Activated naive CD8-positive, alpha-beta T cell treated with anti-CD3 and anti-CD28 coated beads, Interleukin-2, amount 10 ng/mL, durations not matched to agents 7 days and 5 days (primary cell): ENCODE results near the gene MZF1. TPM values are rescaled to one million over a fixed set of nuclear protein-coding genes. Genes with fewer than 3 reads are reported as not detected.
A peak's percentile ranks its signal among the peaks of the same experiment; 100 is the strongest.
"Not testable (repeated sequence)": the region's sequence is repeated elsewhere in the genome, so short reads cannot be mapped to it uniquely, and the experiment has no call there.

Experiments
- ATAC-seq: fragments of 150-1000 bp; cut with Tn5 transposase; one replicate; pipeline ENCODE4 v1.10.0; 2021; ENCODE audit warnings: low read depth, moderate library complexity
- POLR2A ChIA-PET: fragments of 350-600 bp; sonication (Branson Sonifier 250); formaldehyde crosslinking; loops from one replicate; lab custom pipeline; 2021; ENCODE audit warnings: antibody characterized with exemption; lab: Charles Lee
- DNase-seq: peaks from one replicate; pipeline ENCODE4 v3.0.0; 2021
- H3K27ac Mint-ChIP-seq: one replicate; pipeline ENCODE4 v1.8.0; 2022; ENCODE audit warnings: mild to moderate bottlenecking, mixed read lengths
- H3K27me3 Mint-ChIP-seq: one replicate; pipeline ENCODE4 v1.8.0; 2022; ENCODE audit warnings: mild to moderate bottlenecking, moderate library complexity, mixed read lengths
- H3K36me3 Mint-ChIP-seq: one replicate; pipeline ENCODE4 v1.8.0; 2021; ENCODE audit warnings: mild to moderate bottlenecking, mixed read lengths
- H3K4me1 Mint-ChIP-seq: one replicate; pipeline ENCODE4 v1.8.0; 2021; ENCODE audit warnings: mixed read lengths
- H3K4me3 Mint-ChIP-seq: one replicate; pipeline ENCODE4 v1.8.0; 2022; ENCODE audit warnings: mild to moderate bottlenecking, moderate library complexity, mixed read lengths
- H3K9me3 Mint-ChIP-seq: one replicate; pipeline ENCODE4 v1.8.0; 2021; ENCODE audit warnings: mixed read lengths
- total RNA-seq, 2 experiments: library from RNA; stranded (reverse); gene quantifications; one replicate each; pipeline ENCODE4 v1.2.3, GENCODE V29; 2021

MZF1 gene
- total RNA-seq, 2 experiments from 2014 or later: 31.3 to 31.7 TPM

DNA sequence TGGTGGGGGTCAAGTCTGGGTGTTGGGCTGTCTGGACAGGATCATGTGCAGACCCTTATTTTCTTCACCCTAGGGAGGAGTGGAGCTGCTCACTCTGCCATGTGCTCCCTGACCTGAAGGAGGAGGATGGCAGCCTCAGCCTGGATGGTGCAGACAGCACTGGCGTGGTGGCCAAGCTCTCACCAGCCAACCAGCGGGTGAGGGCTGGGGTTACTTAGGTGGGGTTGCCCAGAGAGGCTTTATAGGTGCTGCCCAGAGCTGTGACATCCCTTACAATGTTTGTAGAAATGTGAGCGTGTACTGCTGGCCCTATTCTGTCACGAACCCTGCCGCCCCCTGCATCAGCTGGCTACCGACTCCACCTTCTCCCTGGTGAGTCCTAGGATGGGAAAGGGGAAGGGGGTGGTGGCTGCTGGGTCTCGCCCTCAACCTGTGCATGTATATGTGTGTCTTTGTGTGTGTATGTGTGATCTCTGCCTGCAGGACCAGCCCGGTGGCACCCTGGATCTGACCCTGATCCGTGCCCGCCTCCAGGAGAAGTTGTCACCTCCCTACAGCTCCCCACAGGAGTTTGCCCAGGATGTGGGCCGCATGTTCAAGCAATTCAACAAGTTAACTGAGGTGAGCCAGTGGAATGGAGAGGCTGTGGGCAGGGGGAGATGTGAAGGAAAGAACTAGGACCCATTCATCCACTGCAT is 23.3 kb downstream of the MZF1 start:
- H3K4me3 Mint-ChIP-seq: no peak overlapping the region
- ATAC-seq: no peak
- H3K4me1 Mint-ChIP-seq: peaks cover 37% of the 10 kb centered on the region

DNA sequence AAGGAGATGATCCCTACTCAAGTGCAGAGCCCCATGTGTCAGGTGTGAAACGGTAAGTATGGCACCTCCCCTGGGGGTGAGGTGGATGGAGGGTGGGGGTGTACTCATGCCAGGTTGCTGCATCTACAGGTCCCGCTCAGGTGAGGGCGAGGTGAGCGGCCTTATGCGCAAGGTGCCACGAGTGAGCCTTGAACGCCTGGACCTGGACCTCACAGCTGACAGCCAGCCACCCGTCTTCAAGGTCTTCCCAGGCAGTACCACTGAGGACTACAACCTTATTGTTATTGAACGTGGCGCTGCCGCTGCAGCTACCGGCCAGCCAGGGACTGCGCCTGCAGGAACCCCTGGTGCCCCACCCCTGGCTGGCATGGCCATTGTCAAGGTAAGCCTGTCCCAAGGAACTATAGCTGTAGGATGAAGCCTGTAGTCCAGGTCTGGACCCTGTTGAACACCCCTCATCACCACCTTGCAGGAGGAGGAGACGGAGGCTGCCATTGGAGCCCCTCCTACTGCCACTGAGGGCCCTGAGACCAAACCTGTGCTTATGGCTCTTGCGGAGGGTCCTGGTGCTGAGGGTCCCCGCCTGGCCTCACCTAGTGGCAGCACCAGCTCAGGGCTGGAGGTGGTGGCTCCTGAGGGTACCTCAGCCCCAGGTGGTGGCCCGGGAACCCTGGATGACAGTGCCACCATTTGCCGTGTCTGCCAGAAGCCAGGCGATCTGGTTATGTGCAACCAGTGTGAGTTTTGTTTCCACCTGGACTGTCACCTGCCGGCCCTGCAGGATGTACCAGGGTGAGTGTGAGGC is 24.1 kb downstream of the MZF1 start:
- Mint-ChIP-seq H3K4me1 (peaks cover 35% of the 10 kb centered on the region), H3K27me3 (no peaks in the 10 kb centered on the region), H3K27ac (no peak overlapping the region), H3K4me3 (no peak overlapping the region), H3K36me3 (peaks cover 39% of the 10 kb centered on the region), H3K9me3 (no peaks in the 10 kb centered on the region)
- DNase-seq (no peak), ATAC-seq (no peak)
- POLR2A ChIA-PET: interaction anchor here (0.5 kb wide), 1 partner anchor 25 kb away, joined by 3 read pairs; no protein-coding TSS in a partner anchor

More for the DNA sequence above, 23.3 kb downstream of the MZF1 start:
- H3K36me3 Mint-ChIP-seq: peaks cover 37% of the 10 kb centered on the region
- H3K27me3 Mint-ChIP-seq: no peaks in the 10 kb centered on the region
- POLR2A ChIA-PET: no interaction called here
- no peak overlapping the region for H3K27ac Mint-ChIP-seq
- H3K9me3 Mint-ChIP-seq: no peaks in the 10 kb centered on the region
- no peak for DNase-seq

GRCh38 chr19:58547323-58548312 is 25.5 kb downstream of the MZF1 start:
- Mint-ChIP-seq H3K9me3 (no peaks in the 10 kb centered on the region), H3K4me3 (no peak overlapping the region), H3K36me3 (peaks cover 33% of the 10 kb centered on the region), H3K27ac (no peak overlapping the region), H3K27me3 (peaks cover 5% of the 10 kb centered on the region), H3K4me1 (peaks cover 34% of the 10 kb centered on the region)
- ATAC-seq (no peak), DNase-seq (no peak)
- POLR2A ChIA-PET: interaction anchor here (1.2 to 1.4 kb wide), 2 partner anchors 28 kb away, joined by 4 to 6 read pairs; partner anchors contain the start of gene ZBTB45

DNA sequence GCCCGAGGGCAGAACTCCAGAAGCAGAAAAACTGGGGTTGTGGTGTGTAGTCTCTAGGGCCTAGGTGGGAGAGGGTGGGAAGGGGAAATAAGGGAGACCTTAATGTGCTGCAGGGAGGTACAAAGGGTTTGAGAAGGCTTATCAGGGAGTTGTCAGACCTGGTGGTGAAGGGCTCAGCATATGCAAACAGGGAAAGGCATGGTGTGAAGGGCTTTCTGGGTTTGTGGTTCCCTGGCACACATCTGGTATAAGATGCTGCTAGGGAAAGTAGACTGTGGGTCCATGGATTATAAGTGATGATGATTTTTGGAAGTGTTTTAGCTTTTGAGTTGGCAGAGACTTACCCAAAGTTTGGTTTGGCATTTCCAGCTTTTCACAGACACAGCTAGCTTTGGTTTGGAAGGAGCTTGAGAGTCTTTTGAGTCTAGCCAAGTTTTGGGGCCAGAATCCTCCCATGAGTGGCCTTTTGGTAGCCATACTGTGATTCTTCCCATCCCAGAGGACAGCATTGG is 27.1 kb downstream of the MZF1 start:
- ATAC-seq: no peak
- peaks cover 8% of the 10 kb centered on the region for H3K27me3 Mint-ChIP-seq
- POLR2A ChIA-PET: interaction anchor here (1.4 to 4.1 kb wide), 5 partner anchors 8 to 32 kb away, joined by 4 to 72 read pairs (median 28); partner anchors contain the start of genes CHMP2A, UBE2M and ZBTB45
- peaks cover 33% of the 10 kb centered on the region for H3K4me1 Mint-ChIP-seq
- H3K9me3 Mint-ChIP-seq: no peaks in the 10 kb centered on the region
- peak overlapping the region; percentile 98 for H3K4me3 Mint-ChIP-seq
- H3K27ac Mint-ChIP-seq: peak overlapping the region; percentile 90
- DNase-seq: no peak
- peaks cover 30% of the 10 kb centered on the region for H3K36me3 Mint-ChIP-seq

GRCh38 chr19:58545286-58546018 is 27.7 kb downstream of the MZF1 start:
- Mint-ChIP-seq H3K36me3 (peaks cover 29% of the 10 kb centered on the region), H3K4me3 (peak overlapping the region; percentile 98), H3K27me3 (peaks cover 10% of the 10 kb centered on the region), H3K4me1 (peaks cover 31% of the 10 kb centered on the region), H3K9me3 (no peaks in the 10 kb centered on the region), H3K27ac (peak overlapping the region; percentile 90)
- DNase-seq: no peak
- ATAC-seq: no peak
- POLR2A ChIA-PET: interaction anchor here (0.7 to 4.1 kb wide), 8 partner anchors 9 to 182 kb away, joined by 3 to 72 read pairs (median 8); partner anchors contain the start of genes CHMP2A, MZF1, UBE2M and ZBTB45

- Mint-ChIP-seq H3K27ac (peak overlapping the region; percentile 90), H3K4me3 (peak overlapping the region; percentile 98), H3K27me3 (peaks cover 14% of the 10 kb centered on the region), H3K36me3 (peaks cover 27% of the 10 kb centered on the region), H3K9me3 (no peaks in the 10 kb centered on the region), H3K4me1 (peaks cover 28% of the 10 kb centered on the region)
- POLR2A ChIA-PET: interaction anchor here (0.6 to 4.1 kb wide), 15 partner anchors 9 to 181 kb away, joined by 3 to 72 read pairs (median 4); partner anchors contain the start of genes CHMP2A, MZF1, UBE2M and ZBTB45
- ATAC-seq (peak; percentile 43), DNase-seq (peak; percentile 91)
Measured at GRCh38 chr19:58544591-58545285, 28.4 kb downstream of the MZF1 start.

DNA sequence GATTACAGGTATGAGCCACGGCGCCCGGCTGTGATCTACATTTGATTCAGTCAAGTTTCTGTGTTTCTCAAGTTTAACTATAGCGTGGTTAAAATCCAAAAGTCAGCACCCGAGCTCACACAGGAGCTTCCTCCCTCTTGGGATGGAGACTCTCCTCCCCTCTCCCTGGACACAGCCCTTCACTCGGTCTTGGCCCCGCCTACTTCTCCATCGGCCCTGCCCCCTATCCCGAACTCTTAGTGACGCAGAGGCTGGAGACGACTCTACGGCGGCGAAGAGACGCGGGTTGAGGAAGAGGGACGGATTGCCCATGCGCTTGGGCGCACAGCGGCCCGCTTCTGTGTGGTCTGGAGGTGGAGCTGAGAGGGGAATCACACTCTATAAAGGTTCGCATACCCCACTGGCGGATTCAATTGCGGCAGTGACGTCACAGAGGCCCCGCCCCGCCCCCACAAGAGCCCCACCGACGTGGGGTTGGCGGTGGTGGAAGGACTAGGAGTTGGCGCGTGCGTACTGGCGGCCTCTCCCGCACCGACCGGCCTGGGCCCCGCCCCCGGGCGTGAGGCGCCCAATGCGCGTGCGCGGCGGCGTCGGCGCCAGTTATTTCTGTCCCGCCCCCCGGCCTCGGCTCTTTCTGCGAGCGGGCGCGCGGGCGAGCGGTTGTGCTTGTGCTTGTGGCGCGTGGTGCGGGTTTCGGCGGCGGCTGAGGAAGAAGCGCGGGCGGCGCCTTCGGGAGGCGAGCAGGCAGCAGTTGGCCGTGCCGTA is 29.1 kb downstream of the MZF1 start, which contains the start of gene TRIM28:
TSS of gene TRIM28 (plus strand) at position 239 of the 765 bp plus-strand sequence. CDS start 694 bp downstream, outside the sequence.
- peak within 1 kb of the TSS; percentile 98 for H3K27ac Mint-ChIP-seq

GRCh38 chr19:58542641-58543372 is 30.3 kb downstream of the MZF1 start:
- Mint-ChIP-seq H3K27ac (peak overlapping the region; percentile 52), H3K4me1 (peaks cover 29% of the 10 kb centered on the region), H3K4me3 (peak overlapping the region; percentile 25), H3K36me3 (peaks cover 21% of the 10 kb centered on the region), H3K27me3 (peaks cover 23% of the 10 kb centered on the region)
- POLR2A ChIA-PET: interaction anchor here (0.6 to 4.1 kb wide), 5 partner anchors 11 to 44 kb away, joined by 3 to 72 read pairs (median 28); partner anchors contain the start of genes CHMP2A, UBE2M and ZBTB45
- H3K9me3 Mint-ChIP-seq, ATAC-seq, DNase-seq: not testable (repeated sequence)

More for the DNA sequence above, 29.1 kb downstream of the MZF1 start, which contains the start of gene TRIM28:
- ATAC-seq (peak; percentile 96), DNase-seq (peak; percentile 100)
- Mint-ChIP-seq H3K4me1 (peaks cover 28% of the 10 kb centered on the region), H3K36me3 (peaks cover 27% of the 10 kb centered on the region), H3K4me3 (peak within 1 kb of the TSS; percentile 98), H3K9me3 (no peaks in the 10 kb centered on the region), H3K27me3 (peaks cover 20% of the 10 kb centered on the region)
- POLR2A ChIA-PET: interaction anchor here (0.6 to 4.1 kb wide), 16 partner anchors 10 to 170 kb away, joined by 3 to 72 read pairs (median 4); partner anchors contain the start of genes CHMP2A, MZF1, UBE2M and ZBTB45

- H3K4me3 Mint-ChIP-seq, H3K9me3 Mint-ChIP-seq, DNase-seq, H3K36me3 Mint-ChIP-seq, ATAC-seq: not testable (repeated sequence)
- POLR2A ChIA-PET: interaction anchor here (1.4 to 1.5 kb wide), 2 partner anchors 19 to 23 kb away, joined by 6 to 9 read pairs; partner anchors contain the start of gene ZBTB45
- H3K27ac Mint-ChIP-seq: peak overlapping the region; percentile 87
- H3K27me3 Mint-ChIP-seq: peaks cover 23% of the 10 kb centered on the region
- H3K4me1 Mint-ChIP-seq: peaks cover 15% of the 10 kb centered on the region
Measured at GRCh38 chr19:58539169-58539559, 34.0 kb downstream of the MZF1 start.
